HepG2 (cell line): ENCODE data around the gene NUP93. TPM values are rescaled to one million over a fixed set of nuclear protein-coding genes. Genes with fewer than 3 reads are reported as not detected.
A peak's percentile ranks its signal among the peaks of the same experiment; 100 is the strongest.

Experiments used
- ADNP ChIP-seq: sonication (generic); formaldehyde crosslinking; IDR thresholded peaks from 2 replicates; pipeline ENCODE4 v1.4.0; 2020; ENCODE audit warnings: missing genetic modification reagents
- CC2D1A ChIP-seq: sonication (generic); formaldehyde crosslinking; IDR thresholded peaks from 2 replicates; pipeline ENCODE4 v1.8.1; 2023; ENCODE audit warnings: mild to moderate bottlenecking, missing genetic modification reagents
- ESRRA ChIP-seq: sonication (generic); formaldehyde crosslinking; IDR thresholded peaks from 2 replicates; pipeline ENCODE4 v1.5.1; 2020; ENCODE audit warnings: mild to moderate bottlenecking, low read depth, missing genetic modification reagents
- FIP1L1 ChIP-seq: fragments of 200-400 bp; formaldehyde crosslinking; IDR thresholded peaks from 2 replicates; pipeline ENCODE4 v1.6.1; 2018; ENCODE audit warnings: low read depth, mild to moderate bottlenecking, low read length, moderate library complexity, borderline replicate concordance; ENCODE audit not compliant: insufficient read depth
- FOXA3 ChIP-seq: IDR thresholded peaks from 2 replicates; pipeline ENCODE4 v1.6.1; 2016; ENCODE audit warnings: missing genetic modification reagents, missing compliant biosample characterization
- FOXJ3 ChIP-seq: sonication (generic); formaldehyde crosslinking; IDR thresholded peaks from 2 replicates; pipeline ENCODE4 v1.4.0; 2020; ENCODE audit warnings: missing genetic modification reagents, mild to moderate bottlenecking, borderline replicate concordance
- FOXO1 ChIP-seq: sonication (generic); formaldehyde crosslinking; IDR thresholded peaks from 2 replicates; pipeline ENCODE4 v1.4.0; 2020; ENCODE audit warnings: missing genetic modification reagents
- HCFC1 ChIP-seq: fragments of 150-350 bp; IDR thresholded peaks from 2 replicates; pipeline ENCODE4 v1.6.1; 2014; ENCODE audit warnings: low read depth, low read length
- HMG20A ChIP-seq: IDR thresholded peaks from 2 replicates; pipeline ENCODE4 v1.6.1; 2016; ENCODE audit warnings: borderline replicate concordance
- HOXA5 ChIP-seq: sonication (generic); formaldehyde crosslinking; IDR thresholded peaks from 2 replicates; pipeline ENCODE4 v1.4.0; 2020; ENCODE audit warnings: missing genetic modification reagents
- ONECUT2 ChIP-seq: sonication (generic); formaldehyde crosslinking; IDR thresholded peaks from 2 replicates; pipeline ENCODE4 v1.4.0; 2020; ENCODE audit warnings: missing genetic modification reagents
- SCMH1 ChIP-seq: sonication (generic); formaldehyde crosslinking; IDR thresholded peaks from 2 replicates; pipeline ENCODE4 v1.9.0; 2021; ENCODE audit warnings: missing genetic modification reagents, mild to moderate bottlenecking, borderline replicate concordance
- SRSF1 ChIP-seq: fragments of 200-400 bp; formaldehyde crosslinking; optimal IDR thresholded peaks from 2 replicates; pipeline ENCODE3; 2017; ENCODE audit warnings: mild to moderate bottlenecking, low read depth, low read length, moderate library complexity
- ZFP62 ChIP-seq: sonication (generic); formaldehyde crosslinking; IDR thresholded peaks from 2 replicates; pipeline ENCODE4 v1.4.0; 2020; ENCODE audit warnings: missing genetic modification reagents
- ZFX ChIP-seq: sonication (generic); formaldehyde crosslinking; IDR thresholded peaks from 2 replicates; pipeline ENCODE4 v1.4.0; 2020; ENCODE audit warnings: mild to moderate bottlenecking, low read depth, missing genetic modification reagents, moderate library complexity
- ZMYM4 ChIP-seq: sonication (generic); formaldehyde crosslinking; IDR thresholded peaks from 2 replicates; pipeline ENCODE4 v1.8.1; 2023; ENCODE audit warnings: mild to moderate bottlenecking, missing genetic modification reagents
- ZNF749 ChIP-seq: sonication (generic); formaldehyde crosslinking; IDR thresholded peaks from 2 replicates; pipeline ENCODE4 v1.8.0; 2022; ENCODE audit warnings: mild to moderate bottlenecking, missing genetic modification reagents, moderate library complexity, borderline replicate concordance
- polyA plus RNA-seq, 8 experiments: library from polyadenylated mRNA; depleted of rRNA in 3 of 8; stranded (reverse) in 7 of 8; unstranded in 1 of 8; fragments of >200 nt; fragmentation: Illumina TruSeq in 4 of 8; extraction: Trizol in 4 of 8; gene quantifications; 2 replicates each; pipeline versions ENCODE4 v1.2.1 to v1.2.3, GENCODE V29; 2011 to 2016; ENCODE audit warnings: low read depth in 4 of 8, missing spikeins in 1 of 8, mixed read lengths in 1 of 8; ENCODE audit not compliant: insufficient read depth in 1 of 8
- total RNA-seq, 5 experiments: library from RNA; depleted of rRNA; stranded (reverse); fragments of >200 nt; fragmentation: Illumina TruSeq; extraction: Trizol; gene quantifications; 2 replicates each; pipeline ENCODE4 v1.2.3, GENCODE V29; 2016; ENCODE audit warnings: low read depth in 1 of 5
- TF ChIP-seq, protein P1 (sequence below): sonication (generic); formaldehyde crosslinking; IDR thresholded peaks from 2 replicates; pipeline ENCODE4 v1.5.0; 2020; ENCODE audit warnings: missing genetic modification reagents, mild to moderate bottlenecking, borderline replicate concordance
- TF ChIP-seq, protein P2 (sequence below): sonication (generic); formaldehyde crosslinking; IDR thresholded peaks from 2 replicates; pipeline ENCODE4 v1.8.1; 2023; ENCODE audit warnings: mild to moderate bottlenecking, missing genetic modification reagents, borderline replicate concordance
- TF ChIP-seq, protein P3 (sequence below): sonication (generic); IDR thresholded peaks from 2 replicates; pipeline ENCODE4 v1.6.1; 2016; ENCODE audit warnings: low read depth, borderline replicate concordance
- TF ChIP-seq, protein P4 (sequence below): sonication (generic); formaldehyde crosslinking; IDR thresholded peaks from 2 replicates; pipeline ENCODE4 v1.5.0; 2020; ENCODE audit warnings: mild to moderate bottlenecking, missing genetic modification reagents
- TF ChIP-seq, protein P5 (sequence below): sonication (generic); formaldehyde crosslinking; IDR thresholded peaks from 2 replicates; pipeline ENCODE4 v1.5.0; 2020; ENCODE audit warnings: missing genetic modification reagents, mild to moderate bottlenecking, borderline replicate concordance
- TF ChIP-seq, protein P6 (sequence below): sonication (generic); formaldehyde crosslinking; IDR thresholded peaks from 2 replicates; pipeline ENCODE4 v1.4.0; 2020; ENCODE audit warnings: mild to moderate bottlenecking, missing genetic modification reagents

Gene NUP93
- total and polyA plus RNA-seq, 2 of the 13 experiments (the other 11 are each of a cell fraction or from before 2014, with no cell fraction given): 58.5 to 140 TPM

DNA sequence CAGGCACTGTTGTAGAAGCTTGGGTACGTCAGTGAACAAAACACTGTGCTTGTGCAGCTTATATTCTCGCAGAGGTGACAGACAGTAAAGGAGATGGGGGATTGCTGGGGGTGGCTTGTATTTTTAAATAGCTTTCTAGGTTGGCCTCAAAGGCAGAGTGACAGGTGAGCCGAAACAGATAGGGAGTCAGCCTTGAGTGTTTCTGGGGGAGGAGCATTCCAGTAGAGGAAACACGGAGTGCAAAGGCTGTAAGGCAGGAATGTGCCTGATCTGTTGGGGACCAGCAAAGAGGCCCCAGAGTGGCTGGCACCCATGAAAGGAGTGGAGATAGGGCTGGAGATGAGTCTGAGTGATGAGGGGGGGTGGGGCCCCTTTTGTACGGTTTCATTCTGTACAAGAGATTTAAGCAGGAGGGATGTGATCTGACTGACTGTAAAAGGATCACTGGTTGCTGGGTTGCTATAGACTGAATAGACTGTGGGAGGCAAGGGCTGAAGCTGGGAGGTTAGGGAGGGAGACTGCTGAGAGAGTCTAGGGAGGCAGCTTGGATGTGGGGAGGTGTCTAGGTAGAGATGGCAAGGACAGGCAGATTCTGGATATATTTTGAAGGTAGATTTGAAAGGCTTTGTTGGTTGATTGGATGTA, 15.2 kb downstream of the NUP93 start (continued):
- TF ChIP-seq FOXJ3 (CRISPR knock-in tag): peak; percentile 33; the same call in 1 of the 2 replicates
- TF ChIP-seq HOXA5 (CRISPR knock-in tag): no peak
- no peak for TF ChIP-seq HCFC1
- TF ChIP-seq, protein P1, sequence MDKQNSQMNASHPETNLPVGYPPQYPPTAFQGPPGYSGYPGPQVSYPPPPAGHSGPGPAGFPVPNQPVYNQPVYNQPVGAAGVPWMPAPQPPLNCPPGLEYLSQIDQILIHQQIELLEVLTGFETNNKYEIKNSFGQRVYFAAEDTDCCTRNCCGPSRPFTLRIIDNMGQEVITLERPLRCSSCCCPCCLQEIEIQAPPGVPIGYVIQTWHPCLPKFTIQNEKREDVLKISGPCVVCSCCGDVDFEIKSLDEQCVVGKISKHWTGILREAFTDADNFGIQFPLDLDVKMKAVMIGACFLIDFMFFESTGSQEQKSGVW (CRISPR knock-in tag): no peak
- TF ChIP-seq, protein P2, sequence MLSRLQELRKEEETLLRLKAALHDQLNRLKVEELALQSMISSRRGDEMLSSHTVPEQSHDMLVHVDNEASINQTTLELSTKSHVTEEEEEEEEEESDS: no peak
- no peak for TF ChIP-seq FOXO1 (CRISPR knock-in tag)
- no peak for TF ChIP-seq ONECUT2 (CRISPR knock-in tag)
- TF ChIP-seq FIP1L1: no peak
- TF ChIP-seq, protein P3, sequence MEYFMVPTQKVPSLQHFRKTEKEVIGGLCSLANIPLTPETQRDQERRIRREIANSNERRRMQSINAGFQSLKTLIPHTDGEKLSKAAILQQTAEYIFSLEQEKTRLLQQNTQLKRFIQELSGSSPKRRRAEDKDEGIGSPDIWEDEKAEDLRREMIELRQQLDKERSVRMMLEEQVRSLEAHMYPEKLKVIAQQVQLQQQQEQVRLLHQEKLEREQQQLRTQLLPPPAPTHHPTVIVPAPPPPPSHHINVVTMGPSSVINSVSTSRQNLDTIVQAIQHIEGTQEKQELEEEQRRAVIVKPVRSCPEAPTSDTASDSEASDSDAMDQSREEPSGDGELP: no peak
- TF ChIP-seq, protein P4, sequence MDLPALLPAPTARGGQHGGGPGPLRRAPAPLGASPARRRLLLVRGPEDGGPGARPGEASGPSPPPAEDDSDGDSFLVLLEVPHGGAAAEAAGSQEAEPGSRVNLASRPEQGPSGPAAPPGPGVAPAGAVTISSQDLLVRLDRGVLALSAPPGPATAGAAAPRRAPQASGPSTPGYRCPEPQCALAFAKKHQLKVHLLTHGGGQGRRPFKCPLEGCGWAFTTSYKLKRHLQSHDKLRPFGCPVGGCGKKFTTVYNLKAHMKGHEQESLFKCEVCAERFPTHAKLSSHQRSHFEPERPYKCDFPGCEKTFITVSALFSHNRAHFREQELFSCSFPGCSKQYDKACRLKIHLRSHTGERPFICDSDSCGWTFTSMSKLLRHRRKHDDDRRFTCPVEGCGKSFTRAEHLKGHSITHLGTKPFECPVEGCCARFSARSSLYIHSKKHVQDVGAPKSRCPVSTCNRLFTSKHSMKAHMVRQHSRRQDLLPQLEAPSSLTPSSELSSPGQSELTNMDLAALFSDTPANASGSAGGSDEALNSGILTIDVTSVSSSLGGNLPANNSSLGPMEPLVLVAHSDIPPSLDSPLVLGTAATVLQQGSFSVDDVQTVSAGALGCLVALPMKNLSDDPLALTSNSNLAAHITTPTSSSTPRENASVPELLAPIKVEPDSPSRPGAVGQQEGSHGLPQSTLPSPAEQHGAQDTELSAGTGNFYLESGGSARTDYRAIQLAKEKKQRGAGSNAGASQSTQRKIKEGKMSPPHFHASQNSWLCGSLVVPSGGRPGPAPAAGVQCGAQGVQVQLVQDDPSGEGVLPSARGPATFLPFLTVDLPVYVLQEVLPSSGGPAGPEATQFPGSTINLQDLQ: no peak
- TF ChIP-seq ESRRA (CRISPR knock-in tag): no peak
- TF ChIP-seq, protein P5, sequence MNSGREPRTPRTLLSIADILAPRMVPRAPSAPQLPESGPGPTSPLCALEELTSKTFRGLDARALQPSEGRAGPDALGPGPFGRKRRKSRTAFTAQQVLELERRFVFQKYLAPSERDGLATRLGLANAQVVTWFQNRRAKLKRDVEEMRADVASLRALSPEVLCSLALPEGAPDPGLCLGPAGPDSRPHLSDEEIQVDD: no peak
- no peak for TF ChIP-seq HMG20A (CRISPR knock-in tag)
- TF ChIP-seq, protein P6, sequence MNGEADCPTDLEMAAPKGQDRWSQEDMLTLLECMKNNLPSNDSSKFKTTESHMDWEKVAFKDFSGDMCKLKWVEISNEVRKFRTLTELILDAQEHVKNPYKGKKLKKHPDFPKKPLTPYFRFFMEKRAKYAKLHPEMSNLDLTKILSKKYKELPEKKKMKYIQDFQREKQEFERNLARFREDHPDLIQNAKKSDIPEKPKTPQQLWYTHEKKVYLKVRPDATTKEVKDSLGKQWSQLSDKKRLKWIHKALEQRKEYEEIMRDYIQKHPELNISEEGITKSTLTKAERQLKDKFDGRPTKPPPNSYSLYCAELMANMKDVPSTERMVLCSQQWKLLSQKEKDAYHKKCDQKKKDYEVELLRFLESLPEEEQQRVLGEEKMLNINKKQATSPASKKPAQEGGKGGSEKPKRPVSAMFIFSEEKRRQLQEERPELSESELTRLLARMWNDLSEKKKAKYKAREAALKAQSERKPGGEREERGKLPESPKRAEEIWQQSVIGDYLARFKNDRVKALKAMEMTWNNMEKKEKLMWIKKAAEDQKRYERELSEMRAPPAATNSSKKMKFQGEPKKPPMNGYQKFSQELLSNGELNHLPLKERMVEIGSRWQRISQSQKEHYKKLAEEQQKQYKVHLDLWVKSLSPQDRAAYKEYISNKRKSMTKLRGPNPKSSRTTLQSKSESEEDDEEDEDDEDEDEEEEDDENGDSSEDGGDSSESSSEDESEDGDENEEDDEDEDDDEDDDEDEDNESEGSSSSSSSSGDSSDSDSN (CRISPR knock-in tag): no peak
- TF ChIP-seq ZNF749: no peak
- TF ChIP-seq FOXA3 (CRISPR knock-in tag): 0 out of 2 replicates have a peak, but pooled peaks have one; percentile 6
- TF ChIP-seq SRSF1: no peak
- no peak for TF ChIP-seq SCMH1 (CRISPR knock-in tag)
- TF ChIP-seq CC2D1A (CRISPR knock-in tag): no peak
- TF ChIP-seq ZFP62 (CRISPR knock-in tag): no peak
- peak; percentile 28; the same call in 1 of the 2 replicates for TF ChIP-seq ZMYM4
- no peak for TF ChIP-seq ADNP
- no peak for TF ChIP-seq ZFX (CRISPR knock-in tag)
